Activated CD4-positive, alpha-beta T cell treated with anti-CD3 and anti-CD28 coated beads for 24 hours (primary cell): Measurements from ENCODE around the gene NADK2.
"Not testable (repeated sequence)": the region's sequence is repeated elsewhere in the genome, so short reads cannot be mapped to it uniquely, and the experiment has no call there.

Experiments
- DNase-seq, 2 donors: peaks; one replicate each; pipeline ENCODE4 v3.0.0-alpha.2; 2020; ENCODE audit warnings: low read depth in 2 of 2

NADK2 gene

GRCh38 chr5:36241631-36242533 is at the start of gene NADK2:
TSS of gene NADK2 (minus strand) at chr5:36241925. CDS start at chr5:36241798, 127 bp downstream.
- peak; percentile 78 to 86 for DNase-seq

- no peak for DNase-seq
Observed at GRCh38 chr5:36285837-36286615, 44.3 kb upstream of the NADK2 start.

GRCh38 chr5:36283775-36284174 is 42.0 kb upstream of the NADK2 start:
- not testable (repeated sequence) for DNase-seq

GRCh38 chr5:36281626-36282025 is 39.9 kb upstream of the NADK2 start:
- no peak for DNase-seq

- DNase-seq: no peak
Observed at GRCh38 chr5:36279054-36279698, 37.5 kb upstream of the NADK2 start.

GRCh38 chr5:36277521-36278176 is 35.9 kb upstream of the NADK2 start:
- DNase-seq: no peak

- DNase-seq: no peak
Observed at GRCh38 chr5:36276864-36277263, 35.1 kb upstream of the NADK2 start.

GRCh38 chr5:36273809-36274526 is 32.2 kb upstream of the NADK2 start:
- no peak for DNase-seq

- DNase-seq: no peak
Observed at GRCh38 chr5:36272136-36272690, 30.5 kb upstream of the NADK2 start.

GRCh38 chr5:36270876-36271575 is 29.3 kb upstream of the NADK2 start:
- no peak for DNase-seq

- no peak for DNase-seq
Observed at GRCh38 chr5:36270175-36270574, 28.4 kb upstream of the NADK2 start.

GRCh38 chr5:36269478-36269877 is 27.8 kb upstream of the NADK2 start:
- no peak for DNase-seq

GRCh38 chr5:36267905-36268304 is 26.2 kb upstream of the NADK2 start:
- DNase-seq: no peak

GRCh38 chr5:36264202-36264760 is 22.6 kb upstream of the NADK2 start:
- DNase-seq: no peak

GRCh38 chr5:36261186-36261585 is 19.5 kb upstream of the NADK2 start:
- no peak for DNase-seq

GRCh38 chr5:36253575-36253974 is 11.8 kb upstream of the NADK2 start:
- DNase-seq: no peak

GRCh38 chr5:36252722-36253365 is 11.1 kb upstream of the NADK2 start:
- no peak for DNase-seq

GRCh38 chr5:36251218-36251617 is 9.5 kb upstream of the NADK2 start:
- DNase-seq: no peak

GRCh38 chr5:36250427-36250826 is 8.7 kb upstream of the NADK2 start:
- DNase-seq: no peak
